ENCODE results near the gene CD68.
"Not testable (repeated sequence)": the region's sequence is repeated elsewhere in the genome, so short reads cannot be mapped to it uniquely, and the experiment has no call there.

CD68 gene

GRCh38 chr17:7613769-7614424 is 34.5 kb downstream of the CD68 start:
- DNase-seq = no peak

GRCh38 chr17:7614425-7615264 is 35.2 kb downstream of the CD68 start, which contains the start of gene FXR2:
TSS of gene FXR2 (minus strand) at chr17:7614897. CDS start at chr17:7614532, 365 bp downstream.
- DNase-seq = peak; percentile 95

GRCh38 chr17:7615265-7615747 is 35.9 kb downstream of the CD68 start:
- no peak for DNase-seq

DNA sequence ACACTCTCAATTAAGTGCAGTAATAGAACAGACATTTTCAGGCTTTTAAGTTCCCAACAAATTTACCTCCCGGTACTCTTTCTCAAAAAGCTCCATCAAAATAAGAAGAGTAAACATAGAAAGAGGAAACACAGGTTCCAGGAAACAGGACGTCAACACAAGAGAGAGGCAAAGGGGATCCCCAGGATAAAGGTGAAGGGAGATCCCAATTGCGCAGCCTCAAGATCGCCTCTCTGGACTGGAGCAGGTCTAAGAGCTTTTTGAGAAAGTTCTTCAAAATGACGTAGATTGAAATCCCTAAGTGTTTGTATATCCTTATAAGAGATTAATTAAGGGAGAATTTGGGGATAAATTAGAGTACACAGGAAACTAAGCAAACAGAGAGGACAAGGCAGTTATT is 39.2 kb downstream of the CD68 start:
- no peak for DNase-seq

GRCh38 chr17:7620835-7621234 is 41.4 kb downstream of the CD68 start:
- DNase-seq = no peak

GRCh38 chr17:7623661-7624060 is 44.2 kb downstream of the CD68 start:
- DNase-seq = no peak

- DNase-seq = not testable (repeated sequence)
Measured at GRCh38 chr17:7625749-7626148, 46.3 kb downstream of the CD68 start.

DNA sequence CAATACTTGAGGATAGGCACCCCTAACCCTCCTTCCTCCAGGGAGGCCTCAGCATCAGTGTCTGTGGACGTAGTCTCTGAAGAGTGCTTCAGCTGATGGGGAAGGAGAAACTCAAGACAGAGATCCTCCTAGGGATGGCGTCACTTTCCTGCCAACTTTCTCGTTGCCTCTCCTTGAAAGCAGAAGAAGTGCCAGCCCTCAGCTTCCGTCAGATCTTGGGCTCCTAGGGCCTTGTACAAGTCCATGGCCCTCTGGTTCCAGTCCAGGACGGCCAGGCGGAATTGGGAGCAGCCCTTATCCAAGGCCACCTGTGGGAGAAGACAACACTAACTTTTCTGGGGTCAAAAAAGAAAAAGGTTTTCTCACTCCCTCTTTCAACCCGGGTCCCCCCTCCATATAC is 46.9 kb downstream of the CD68 start:
- DNase-seq = no peak

DNA sequence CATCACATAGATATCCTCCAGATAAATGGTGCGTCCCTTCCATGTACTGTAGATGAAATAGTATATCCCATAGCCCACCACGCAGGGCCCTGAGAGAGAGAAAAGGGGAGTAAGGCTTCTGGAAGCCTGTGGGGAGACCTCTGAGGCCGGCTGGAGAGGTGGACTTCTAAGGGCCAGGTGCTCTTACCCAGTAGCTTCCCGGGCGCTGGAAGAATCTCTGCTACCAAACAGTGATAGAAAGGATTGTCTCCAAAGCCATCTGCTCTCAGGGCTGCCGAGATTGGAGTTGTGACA is 47.5 kb downstream of the CD68 start:
- DNase-seq = no peak

DNA sequence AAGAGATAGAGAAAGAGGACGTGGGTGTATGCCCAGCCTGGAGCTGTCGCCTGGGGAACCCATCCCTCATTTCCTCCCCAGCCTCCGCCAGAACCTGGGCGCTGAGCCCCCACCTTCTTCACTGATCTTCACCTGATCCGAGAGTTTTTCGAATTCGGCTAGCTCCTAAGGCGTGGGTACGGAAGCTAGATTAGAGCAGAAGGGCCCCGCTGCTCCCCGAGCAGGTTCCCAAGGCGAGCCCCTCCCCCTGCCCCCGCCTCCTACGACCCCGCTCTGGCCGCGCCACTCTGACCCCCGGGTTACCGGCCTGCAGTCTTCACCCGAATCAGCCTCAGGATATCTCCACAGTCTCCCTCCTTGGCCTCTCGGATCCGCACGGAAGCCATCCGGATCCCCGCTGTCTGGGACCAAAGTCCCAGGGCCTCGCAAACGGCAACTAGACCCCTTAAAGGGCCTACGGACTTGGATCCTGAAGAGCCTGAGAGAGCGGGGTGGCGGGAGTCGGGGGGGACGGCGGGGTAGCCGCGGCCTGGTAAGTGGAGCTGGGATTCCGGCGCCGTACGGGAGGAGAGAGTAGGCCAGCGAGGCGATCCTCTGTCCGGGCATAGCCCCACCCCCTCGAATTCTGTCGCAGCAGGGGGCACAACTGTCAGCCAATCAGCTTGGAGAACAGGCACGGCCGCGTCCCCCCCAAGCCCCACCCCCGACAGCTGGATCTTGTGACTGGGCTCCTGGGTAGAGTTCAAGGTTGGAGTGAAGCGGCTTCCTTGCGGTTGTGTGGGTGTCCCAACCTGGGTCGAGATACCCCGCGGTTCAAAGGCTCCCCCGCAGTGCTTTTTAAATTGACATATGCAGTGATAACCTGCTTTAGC is 48.0 kb downstream of the CD68 start, which contains the start of gene SAT2:
SAT2 (minus strand) TSS at position 572 of the 872 bp plus-strand sequence; CDS start at position 386, 186 bp downstream.
- DNase-seq = peak; percentile 76

DNA sequence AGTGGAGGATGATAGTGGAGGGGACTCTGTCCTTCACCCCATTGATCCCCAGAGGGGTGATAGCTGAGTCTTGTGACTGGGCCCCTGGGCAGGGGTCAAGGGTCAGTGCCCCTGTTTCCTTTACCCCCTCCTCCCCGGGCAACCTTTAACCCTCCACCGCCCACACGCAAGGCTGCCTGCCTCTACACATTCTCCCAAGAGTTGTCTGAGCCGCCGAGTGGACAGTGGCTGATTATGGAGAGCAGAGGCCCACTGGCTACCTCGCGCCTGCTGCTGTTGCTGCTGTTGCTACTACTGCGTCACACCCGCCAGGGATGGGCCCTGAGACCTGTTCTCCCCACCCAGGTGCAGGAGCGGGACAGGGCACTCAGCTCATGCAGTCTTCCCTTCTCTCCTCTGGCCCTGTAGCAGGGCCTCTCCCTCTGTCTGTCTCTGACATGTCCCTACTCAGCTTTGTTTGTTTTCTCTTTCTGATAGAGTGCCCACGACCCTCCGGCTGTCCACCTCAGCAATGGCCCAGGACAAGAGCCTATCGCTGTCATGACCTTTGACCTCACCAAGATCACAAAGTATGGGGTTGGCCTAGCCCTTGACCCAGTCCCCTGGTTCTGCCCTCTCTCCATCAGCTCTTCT is 50.6 kb downstream of the CD68 start, which contains the start of gene SHBG:
SHBG (plus strand) TSS at position 197 of the 633 bp plus-strand sequence; CDS start at position 235, 38 bp downstream.
- no peak for DNase-seq
